Left ventricle myocardium superior (tissue), 1 donor: ENCODE data around the gene WDR82. TPM values are rescaled to one million over a fixed set of nuclear protein-coding genes. Genes with fewer than 3 reads are reported as not detected.

ENCODE experiments used
- ATAC-seq: fragments of 200-7000 bp; cut with Tn5 transposase; one replicate; pipeline ENCODE4 v1.9.1; 2020; ENCODE audit warnings: mild to moderate bottlenecking, moderate library complexity
- DNase-seq: peaks from one replicate; pipeline ENCODE4 v3.0.0-alpha.2; 2020
- intact Hi-C: fragments of 100-400 bp; cut with micrococcal nuclease; formaldehyde crosslinking; loops from one replicate; pipeline ENCODE4 v1.11.0; 2022
- total RNA-seq: library from RNA; stranded (reverse); fragmentation: NEBNext Ultra II Directional; extraction: Animal tissue kit (Norgen Biotek cat#: 25700); gene quantifications from one replicate; pipeline ENCODE4 v1.2.1, GENCODE V29; 2021
- donor health status: DM: no; HTN: yes; CAD: no; lungs with severe emphysema.

WDR82 gene
- total RNA-seq, 1 donor from 2014 or later, result 67.5 TPM

GRCh38 chr3:52231502-52232278, 46.8 kb downstream of the WDR82 start:
- intact Hi-C loops, result no loop called here
- peak; percentile 6 for ATAC-seq
- peak; percentile 87 for DNase-seq

- DNase-seq (no peak), ATAC-seq (no peak)
- intact Hi-C loops, result no loop called here
Observed at GRCh38 chr3:52230889-52231499, 47.5 kb downstream of the WDR82 start.

- no peak for DNase-seq
- ATAC-seq, result no peak
- intact Hi-C loops, result no loop called here
Observed at GRCh38 chr3:52230461-52230860, 48.0 kb downstream of the WDR82 start.

GRCh38 chr3:52229656-52230055, 48.8 kb downstream of the WDR82 start:
- DNase-seq (no peak), ATAC-seq (no peak)
- intact Hi-C loops, result no loop called here

- ATAC-seq (no peak), DNase-seq (no peak)
- intact Hi-C loops, result no loop called here
Observed at GRCh38 chr3:52228751-52229291, 49.6 kb downstream of the WDR82 start.

- ATAC-seq (no peak), DNase-seq (no peak)
- intact Hi-C loops, result no loop called here
Observed at GRCh38 chr3:52228266-52228665, 50.2 kb downstream of the WDR82 start.

GRCh38 chr3:52227766-52228165, 50.7 kb downstream of the WDR82 start:
- DNase-seq (no peak), ATAC-seq (no peak)
- intact Hi-C loops, result no loop called here

- no peak for ATAC-seq
- intact Hi-C loops, result no loop called here
- DNase-seq, result no peak
Observed at GRCh38 chr3:52227117-52227516, 51.3 kb downstream of the WDR82 start.

GRCh38 chr3:52226229-52226817, 52.1 kb downstream of the WDR82 start:
- no peak for ATAC-seq
- no peak for DNase-seq
- intact Hi-C loops, result no loop called here

- intact Hi-C loops, result no loop called here
- ATAC-seq (no peak), DNase-seq (no peak)
Observed at GRCh38 chr3:52225452-52226228, 52.8 kb downstream of the WDR82 start, which contains the start of gene TLR9. Gene TLR9, minus strand, starts transcription at chr3:52225645. Its CDS starts 116 bp downstream, at chr3:52225529.

- ATAC-seq, result no peak
- no peak for DNase-seq
- intact Hi-C loops, result no loop called here
Observed at GRCh38 chr3:52223449-52224408, 54.7 kb downstream of the WDR82 start.

- no peak for DNase-seq
- intact Hi-C loops, result no loop called here
- no peak for ATAC-seq
Observed at GRCh38 chr3:52222319-52223221, 55.9 kb downstream of the WDR82 start.

- peak; percentile 69 for DNase-seq
- intact Hi-C loops, result no loop called here
- ATAC-seq, result no peak
Observed at GRCh38 chr3:52221563-52222318, 56.7 kb downstream of the WDR82 start.

- ATAC-seq (no peak), DNase-seq (no peak)
- intact Hi-C loops, result no loop called here
Observed at GRCh38 chr3:52221141-52221562, 57.3 kb downstream of the WDR82 start.

GRCh38 chr3:52220380-52221026, 57.9 kb downstream of the WDR82 start:
- intact Hi-C loops, result no loop called here
- DNase-seq, result peak; percentile 91
- peak; percentile 73 for ATAC-seq
